Ishikawa (cell line): ENCODE data around the gene ACSS2.

Source experiments
- CEBPB ChIP-seq: IDR thresholded peaks from 2 replicates; pipeline ENCODE4 v1.6.1; 2012
- CREB1 ChIP-seq: IDR thresholded peaks from 2 replicates; pipeline ENCODE4 v1.6.1; 2012; ENCODE audit warnings: low read depth
- EGR1 ChIP-seq: IDR thresholded peaks from 2 replicates; pipeline ENCODE4 v1.6.1; 2012
- EP300 ChIP-seq: IDR thresholded peaks from 2 replicates; pipeline ENCODE4 v1.6.1; 2012; ENCODE audit warnings: borderline replicate concordance
- FOXM1 ChIP-seq: IDR thresholded peaks from 2 replicates; pipeline ENCODE4 v1.6.1; 2012; ENCODE audit warnings: low read depth, borderline replicate concordance
- MAX ChIP-seq: IDR thresholded peaks from 2 replicates; pipeline ENCODE4 v1.6.1; 2012
- NFIC ChIP-seq: IDR thresholded peaks from 2 replicates; pipeline ENCODE4 v1.6.1; 2012
- RAD21 ChIP-seq: IDR thresholded peaks from 2 replicates; pipeline ENCODE4 v1.6.1; 2012; ENCODE audit warnings: low read depth
- REST ChIP-seq: IDR thresholded peaks from 2 replicates; pipeline ENCODE4 v1.6.1; 2012; ENCODE audit warnings: low read depth, mild to moderate bottlenecking
- TAF1 ChIP-seq: IDR thresholded peaks from 2 replicates; pipeline ENCODE4 v1.6.1; 2012; ENCODE audit warnings: low read depth, mild to moderate bottlenecking
- TCF12 ChIP-seq: IDR thresholded peaks from 2 replicates; pipeline ENCODE4 v1.6.1; 2012; ENCODE audit warnings: low read depth
- TEAD4 ChIP-seq: IDR thresholded peaks from 2 replicates; pipeline ENCODE4 v1.6.1; 2012
- USF1 ChIP-seq: IDR thresholded peaks from 2 replicates; pipeline ENCODE4 v1.6.1; 2012
- YY1 ChIP-seq: IDR thresholded peaks from 2 replicates; pipeline ENCODE4 v1.6.1; 2012; ENCODE audit warnings: low read depth
- ZBTB7A ChIP-seq: IDR thresholded peaks from 2 replicates; pipeline ENCODE4 v1.6.1; 2012; ENCODE audit warnings: low read depth

The ACSS2 gene

GRCh38 chr20:34843421-34843820 lies 33.0 kb upstream of the ACSS2 start:
- TF ChIP-seq FOXM1 = no peak
- TF ChIP-seq NFIC = no peak
- no peak for TF ChIP-seq TAF1

- TF ChIP-seq EGR1 (no peak), TCF12 (no peak), EP300 (no peak), CREB1 (no peak)
Measured at GRCh38 chr20:34848597-34848996, 27.8 kb upstream of the ACSS2 start.

- no peak for TF ChIP-seq USF1
- TF ChIP-seq TEAD4 = no peak
- TF ChIP-seq ZBTB7A = no peak
- no peak for TF ChIP-seq CREB1
- TF ChIP-seq EGR1 = no peak
- TF ChIP-seq MAX = no peak
- TF ChIP-seq TAF1 = no peak
- no peak for TF ChIP-seq REST
- TF ChIP-seq CEBPB = no peak
- TF ChIP-seq EP300 = no peak
- no peak for TF ChIP-seq NFIC
- TF ChIP-seq FOXM1 = no peak
Measured at GRCh38 chr20:34849778-34850177, 26.6 kb upstream of the ACSS2 start.

- TF ChIP-seq EP300 = no peak
- TF ChIP-seq NFIC = no peak
- TF ChIP-seq YY1 = no peak
- no peak for TF ChIP-seq EGR1
- TF ChIP-seq RAD21 = no peak
- TF ChIP-seq TEAD4 = no peak
- no peak for TF ChIP-seq TAF1
- TF ChIP-seq MAX = no peak
- TF ChIP-seq FOXM1 = no peak
- no peak for TF ChIP-seq CREB1
- TF ChIP-seq CEBPB = no peak
- no peak for TF ChIP-seq USF1
- TF ChIP-seq REST = no peak
- no peak for TF ChIP-seq ZBTB7A
- TF ChIP-seq TCF12 = no peak
Measured at GRCh38 chr20:34850969-34851368, 25.4 kb upstream of the ACSS2 start.

GRCh38 chr20:34852298-34852697 lies 24.1 kb upstream of the ACSS2 start:
- TF ChIP-seq CREB1 (no peak), TCF12 (no peak), RAD21 (no peak), EP300 (no peak), MAX (no peak), TEAD4 (no peak), CEBPB (no peak), NFIC (no peak), REST (no peak), YY1 (no peak), FOXM1 (no peak), USF1 (no peak), TAF1 (no peak), ZBTB7A (no peak)
